Measurements from ENCODE around the gene CCND3.

- TF ChIP-seq CTCF (IDR thresholded peaks at IDR 0.05; ENCODE audit: insufficient read depth, low read depth, low read length) (no peak), EZH2 (IDR thresholded peaks at IDR 0.05; ENCODE audit: insufficient read depth, low read length) (no peak)
Measured at GRCh38 chr6:41941280-41942066, at the start of gene CCND3.

All from astrocyte (in vitro differentiated cells and primary cell).